ENCODE measurements around the gene DPM2. TPM values are rescaled to one million over a fixed set of nuclear protein-coding genes. Genes with fewer than 3 reads are reported as not detected.
A peak's percentile ranks its signal among the peaks of the same experiment; 100 is the strongest.

The DPM2 gene, protein sequence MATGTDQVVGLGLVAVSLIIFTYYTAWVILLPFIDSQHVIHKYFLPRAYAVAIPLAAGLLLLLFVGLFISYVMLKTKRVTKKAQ
- 10 to 100 TPM; 17.3 to 43.3 (median 35.5) TPM for total RNA-seq

DNA sequence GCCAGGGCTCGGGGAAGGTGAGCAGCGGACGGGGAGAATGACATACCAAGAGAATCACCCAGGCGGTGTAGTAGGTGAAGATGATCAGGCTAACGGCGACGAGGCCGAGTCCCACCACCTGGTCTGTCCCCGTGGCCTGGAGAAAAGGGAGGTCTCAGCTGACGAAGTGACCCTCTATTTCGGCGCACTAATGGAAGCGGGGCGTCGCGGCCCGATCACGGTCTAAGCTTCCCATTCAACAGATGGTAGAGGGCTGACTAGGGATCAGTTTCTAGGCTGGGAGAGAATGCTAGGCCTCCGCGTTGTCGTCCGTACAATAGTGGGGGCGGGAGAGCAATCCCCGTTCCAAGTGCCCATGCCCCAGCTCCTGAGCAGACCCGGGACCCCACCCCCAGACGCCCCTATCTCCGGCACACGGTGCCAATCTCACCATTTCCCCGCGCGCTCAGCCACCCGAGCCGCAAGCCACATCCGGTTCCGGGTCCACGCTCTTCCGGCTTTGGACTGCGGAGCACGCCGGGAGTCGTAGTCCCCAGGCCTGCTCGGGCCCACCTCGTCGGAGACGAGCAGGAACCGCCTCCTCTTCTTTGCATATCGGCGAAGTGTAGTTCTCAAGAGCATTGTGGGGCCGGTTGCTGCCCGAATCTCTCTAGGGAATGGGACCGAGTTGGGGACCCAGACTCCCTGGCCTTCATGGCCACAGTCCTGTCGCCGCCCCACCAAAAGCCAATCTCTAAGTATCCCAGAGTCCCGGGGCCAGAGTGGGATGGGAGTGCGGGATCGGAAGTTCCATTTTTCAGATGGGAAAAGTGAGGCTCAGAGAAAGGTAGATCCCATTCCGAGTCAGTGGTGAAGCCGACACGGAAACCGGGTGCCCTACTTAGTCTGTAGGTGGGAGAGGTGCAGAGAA lies at the start of gene DPM2:
Gene DPM2, minus strand, starts transcription at position 467 of the 910 bp plus-strand sequence. Its CDS starts 34 bp downstream, at position 433.
- peak within 1 kb of the TSS in 2 of 3 donors; percentile 43 to 73 for H3K27ac ChIP-seq
- no peaks in the 10 kb centered on the region for H3K27me3 ChIP-seq
- no peaks in the 10 kb centered on the region for H3K9me3 ChIP-seq
- peak within 1 kb of the TSS; percentile 52 to 74 (median 63) for H3K4me3 ChIP-seq (replicated peaks in 1 of 3)
- TF ChIP-seq, protein P1, sequence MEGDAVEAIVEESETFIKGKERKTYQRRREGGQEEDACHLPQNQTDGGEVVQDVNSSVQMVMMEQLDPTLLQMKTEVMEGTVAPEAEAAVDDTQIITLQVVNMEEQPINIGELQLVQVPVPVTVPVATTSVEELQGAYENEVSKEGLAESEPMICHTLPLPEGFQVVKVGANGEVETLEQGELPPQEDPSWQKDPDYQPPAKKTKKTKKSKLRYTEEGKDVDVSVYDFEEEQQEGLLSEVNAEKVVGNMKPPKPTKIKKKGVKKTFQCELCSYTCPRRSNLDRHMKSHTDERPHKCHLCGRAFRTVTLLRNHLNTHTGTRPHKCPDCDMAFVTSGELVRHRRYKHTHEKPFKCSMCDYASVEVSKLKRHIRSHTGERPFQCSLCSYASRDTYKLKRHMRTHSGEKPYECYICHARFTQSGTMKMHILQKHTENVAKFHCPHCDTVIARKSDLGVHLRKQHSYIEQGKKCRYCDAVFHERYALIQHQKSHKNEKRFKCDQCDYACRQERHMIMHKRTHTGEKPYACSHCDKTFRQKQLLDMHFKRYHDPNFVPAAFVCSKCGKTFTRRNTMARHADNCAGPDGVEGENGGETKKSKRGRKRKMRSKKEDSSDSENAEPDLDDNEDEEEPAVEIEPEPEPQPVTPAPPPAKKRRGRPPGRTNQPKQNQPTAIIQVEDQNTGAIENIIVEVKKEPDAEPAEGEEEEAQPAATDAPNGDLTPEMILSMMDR (IDR thresholded peaks at IDR 0.05): no peak
- peak in 1 of 2 donors; percentile 57 for TF ChIP-seq POLR2A (IDR thresholded peaks at IDR 0.05)
- 15 to 18% methylated on average over 8 to 25 of the region's 60 CpGs for WGBS, 2 donors
- intact Hi-C loops (cut with DNase I): no loop called here
- peaks cover 49 to 51% of the 10 kb centered on the region in 2 donors for H3K4me1 ChIP-seq
- H3K36me3 ChIP-seq: no peaks in the 10 kb centered on the region
- DNase-seq: peak; percentile 75 to 78

DNA sequence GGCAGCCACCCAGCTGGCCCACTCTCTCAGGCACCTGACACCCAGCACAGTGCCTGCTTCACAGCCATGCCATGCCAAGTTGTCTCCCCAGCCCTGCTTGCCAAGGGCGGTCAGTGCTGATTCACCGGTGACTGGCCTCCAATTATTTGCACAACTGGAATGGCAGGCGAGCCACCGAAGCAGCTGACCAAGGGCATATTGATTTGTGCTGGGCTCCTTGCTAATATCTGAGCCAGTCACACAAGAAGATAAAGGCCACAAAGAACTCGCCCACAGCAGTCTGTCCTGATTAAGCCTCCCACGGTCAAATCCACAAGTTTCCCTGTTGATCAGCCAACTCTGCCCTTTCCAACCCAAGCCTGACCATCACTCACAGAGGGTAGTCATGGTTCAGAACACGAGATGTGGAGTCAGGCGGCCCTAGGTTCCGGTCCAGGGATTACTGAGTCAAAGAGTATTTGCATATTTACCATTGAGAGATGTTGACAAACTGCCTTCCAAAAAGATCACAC lies 49.5 kb upstream of the DPM2 start:
- WGBS, 2 donors: 63 to 82% methylated on average over 9 of the region's 9 CpGs
- Histone ChIP-seq H3K27me3 (no peaks in the 10 kb centered on the region), H3K27ac (peak overlapping the region; percentile 22 to 73 (median 56)), H3K36me3 (no peaks in the 10 kb centered on the region), H3K4me3 (replicated peaks in 1 of 3) (no peak overlapping the region), H3K9me3 (no peaks in the 10 kb centered on the region), H3K4me1 (peaks cover 6 to 39% of the 10 kb centered on the region in 2 donors)
- intact Hi-C loops (cut with DNase I): no loop called here
- TF ChIP-seq POLR2A (IDR thresholded peaks at IDR 0.05): no peak
- TF ChIP-seq, protein P1 (IDR thresholded peaks at IDR 0.05): no peak
- peak; percentile 56 to 78 for DNase-seq

DNA sequence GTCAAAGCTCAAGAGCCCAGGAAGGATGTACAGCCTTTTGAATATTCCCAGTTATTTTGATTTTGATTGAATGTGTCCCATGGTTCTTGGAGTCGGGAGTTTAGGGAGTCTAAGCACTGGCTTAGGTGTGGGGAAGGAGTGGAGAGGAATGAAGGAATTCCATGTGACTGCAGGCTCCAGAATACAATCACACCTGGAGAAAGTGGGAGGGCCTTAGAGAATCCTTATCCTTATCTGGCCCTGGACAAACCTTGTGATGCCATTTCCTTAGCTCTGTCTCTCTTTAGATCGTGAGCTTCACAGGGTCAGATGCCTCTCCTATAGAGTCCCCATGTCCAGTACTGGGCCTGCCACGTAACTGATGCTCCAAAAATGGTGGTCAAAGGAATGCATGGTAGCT lies 47.4 kb upstream of the DPM2 start:
- no peaks in the 10 kb centered on the region for H3K36me3 ChIP-seq
- no peak for DNase-seq
- peaks cover 7 to 31% of the 10 kb centered on the region in 2 donors for H3K4me1 ChIP-seq
- H3K4me3 ChIP-seq (replicated peaks in 1 of 3): no peak overlapping the region
- H3K9me3 ChIP-seq: no peaks in the 10 kb centered on the region
- no peak for TF ChIP-seq POLR2A (IDR thresholded peaks at IDR 0.05)
- TF ChIP-seq, protein P1 (IDR thresholded peaks at IDR 0.05): no peak
- H3K27me3 ChIP-seq: no peaks in the 10 kb centered on the region
- H3K27ac ChIP-seq: no peak overlapping the region
- WGBS, 2 donors: 92% methylated on average over 3 of the region's 3 CpGs
- intact Hi-C loops (cut with DNase I): no loop called here

DNA sequence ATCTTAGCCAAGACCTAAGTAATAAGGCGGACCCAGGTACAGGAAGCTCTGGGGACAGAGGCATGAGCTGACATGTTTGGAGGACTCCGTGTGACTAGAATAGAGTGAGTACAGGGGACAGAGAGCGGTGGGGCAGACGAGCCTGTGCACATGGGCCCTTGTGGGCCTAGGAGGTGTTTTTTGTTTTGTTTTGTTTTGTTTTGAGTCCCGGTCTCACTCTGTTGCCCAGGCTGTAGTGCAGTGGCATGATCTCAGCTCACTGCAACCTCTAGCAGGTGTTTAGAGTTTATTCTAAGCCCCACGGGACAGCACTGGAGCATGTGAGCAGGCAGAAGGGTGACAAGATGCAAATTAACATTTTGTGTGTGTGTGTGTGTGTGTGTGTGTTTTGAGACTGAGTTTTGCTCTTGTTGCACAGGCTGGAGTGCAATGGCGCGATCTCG lies 46.2 kb upstream of the DPM2 start:
- TF ChIP-seq, protein P1 (IDR thresholded peaks at IDR 0.05): no peak
- TF ChIP-seq POLR2A (IDR thresholded peaks at IDR 0.05): no peak
- Histone ChIP-seq H3K4me3 (replicated peaks in 1 of 3) (no peak overlapping the region), H3K27ac (peak overlapping the region; percentile 15 to 57 (median 45)), H3K36me3 (no peaks in the 10 kb centered on the region), H3K4me1 (peaks cover 15 to 40% of the 10 kb centered on the region in 2 donors), H3K9me3 (no peaks in the 10 kb centered on the region), H3K27me3 (no peaks in the 10 kb centered on the region)
- WGBS, 2 donors: 79 to 81% methylated on average over 9 of the region's 9 CpGs
- peak in 1 of 2 donors; percentile 60 for DNase-seq
- intact Hi-C loops (cut with DNase I): no loop called here

Measured in thyroid gland (tissue), 4 donors.